ENCODE results near the gene MAN2A2. TPM values are rescaled to one million over a fixed set of nuclear protein-coding genes. Genes with fewer than 3 reads are reported as not detected.

Gene MAN2A2
- total RNA-seq, 1 donor from 2014 or later, result 70.0 TPM

- Mint-ChIP-seq H3K4me3 (ENCODE audit: unreplicated experiment) (no peak within 1 kb of the TSS), H3K4me1 (ENCODE audit: unreplicated experiment) (peaks cover 17% of the 10 kb centered on the region), H3K36me3 (ENCODE audit: unreplicated experiment) (peaks cover 5% of the 10 kb centered on the region), H3K27ac (ENCODE audit: unreplicated experiment) (peak within 1 kb of the TSS; percentile 70), H3K9me3 (ENCODE audit: unreplicated experiment) (no peaks in the 10 kb centered on the region), H3K27me3 (ENCODE audit: unreplicated experiment) (no peaks in the 10 kb centered on the region)
- TF ChIP-seq CTCF (IDR thresholded peaks at IDR 0.05), result no peak
- DNase-seq (ENCODE audit: extremely low spot score, unreplicated experiment), result no peak
Observed at GRCh38 chr15:90883976-90884718, 19.0 kb upstream of the MAN2A2 start, which contains the start of gene FES. Gene FES (plus strand): TSS chr15:90884504. CDS start chr15:90885046, 542 bp downstream.

GRCh38 chr15:90884719-90885431, 18.2 kb upstream of the MAN2A2 start:
- Mint-ChIP-seq H3K36me3 (ENCODE audit: unreplicated experiment) (no peaks in the 10 kb centered on the region), H3K4me3 (ENCODE audit: unreplicated experiment) (no peak overlapping the region), H3K27ac (ENCODE audit: unreplicated experiment) (peak overlapping the region; percentile 41), H3K9me3 (ENCODE audit: unreplicated experiment) (no peaks in the 10 kb centered on the region), H3K27me3 (ENCODE audit: unreplicated experiment) (no peaks in the 10 kb centered on the region), H3K4me1 (ENCODE audit: unreplicated experiment) (peaks cover 17% of the 10 kb centered on the region)
- DNase-seq (ENCODE audit: extremely low spot score, unreplicated experiment), result no peak
- TF ChIP-seq CTCF (IDR thresholded peaks at IDR 0.05), result no peak

GRCh38 chr15:90885432-90886290, 17.4 kb upstream of the MAN2A2 start:
- Mint-ChIP-seq H3K9me3 (ENCODE audit: unreplicated experiment) (no peaks in the 10 kb centered on the region), H3K36me3 (ENCODE audit: unreplicated experiment) (no peaks in the 10 kb centered on the region), H3K27ac (ENCODE audit: unreplicated experiment) (no peak overlapping the region), H3K27me3 (ENCODE audit: unreplicated experiment) (no peaks in the 10 kb centered on the region), H3K4me1 (ENCODE audit: unreplicated experiment) (peaks cover 17% of the 10 kb centered on the region), H3K4me3 (ENCODE audit: unreplicated experiment) (no peak overlapping the region)
- TF ChIP-seq CTCF (IDR thresholded peaks at IDR 0.05), result peak; percentile 99
- peak; percentile 91 for DNase-seq (ENCODE audit: extremely low spot score, unreplicated experiment)

GRCh38 chr15:90886291-90886614, 16.8 kb upstream of the MAN2A2 start:
- Mint-ChIP-seq H3K36me3 (ENCODE audit: unreplicated experiment) (no peaks in the 10 kb centered on the region), H3K27me3 (ENCODE audit: unreplicated experiment) (no peaks in the 10 kb centered on the region), H3K9me3 (ENCODE audit: unreplicated experiment) (no peaks in the 10 kb centered on the region), H3K4me3 (ENCODE audit: unreplicated experiment) (no peak overlapping the region), H3K27ac (ENCODE audit: unreplicated experiment) (no peak overlapping the region), H3K4me1 (ENCODE audit: unreplicated experiment) (peaks cover 17% of the 10 kb centered on the region)
- no peak for TF ChIP-seq CTCF (IDR thresholded peaks at IDR 0.05)
- DNase-seq (ENCODE audit: extremely low spot score, unreplicated experiment), result no peak

Data from osteocyte (in vitro differentiated cells).